Adrenal gland (tissue), 5 donors: ENCODE measurements around the gene GDPD1.

Experiments used
- POLR2A ChIP-seq, 2 donors: fragments of 450-650 bp; IDR thresholded peaks; one replicate each; pipeline ENCODE4 v1.6.1; 2017; ENCODE audit warnings: antibody characterized with exemption in 2 of 2, mild to moderate bottlenecking in 2 of 2, moderate library complexity in 1 of 2
- TF ChIP-seq, protein P1 (sequence below), 6 experiments: fragments of 450-650 bp in 4 of 6; fragments of 200-600 bp in 2 of 6; sonication (generic) in 1 of 6; IDR thresholded peaks; 1 replicate in 5 of 6; 2 replicates in 1 of 6; pipeline versions ENCODE4 v1.5.1 to v1.8.0; 2016 to 2021; ENCODE audit warnings: antibody characterized with exemption in 6 of 6, mild to moderate bottlenecking in 2 of 6, moderate library complexity in 1 of 6
- donor health status: DM: no; HTN: no; CAD: no.

DNA sequence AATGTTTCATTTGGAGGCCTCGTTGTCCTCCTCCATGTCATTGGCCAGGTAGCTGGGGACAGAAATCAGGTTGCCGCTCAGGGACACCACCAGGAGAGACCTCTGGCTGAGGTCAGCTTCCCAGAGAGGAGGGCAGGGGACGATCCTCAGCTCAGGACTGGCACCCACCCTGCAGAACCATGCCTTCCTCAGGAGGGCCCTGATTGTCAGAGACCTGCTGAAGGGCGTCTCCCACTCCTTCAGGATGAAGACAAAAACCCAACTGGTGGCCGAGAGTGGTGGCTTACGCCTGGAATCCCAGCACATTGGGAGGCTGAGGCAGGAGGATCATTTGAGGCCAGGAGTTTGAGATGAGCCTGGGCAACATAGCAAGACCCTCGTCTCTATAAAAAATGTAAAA is 45.2 kb upstream of the GDPD1 start:
- TF ChIP-seq, protein P1, sequence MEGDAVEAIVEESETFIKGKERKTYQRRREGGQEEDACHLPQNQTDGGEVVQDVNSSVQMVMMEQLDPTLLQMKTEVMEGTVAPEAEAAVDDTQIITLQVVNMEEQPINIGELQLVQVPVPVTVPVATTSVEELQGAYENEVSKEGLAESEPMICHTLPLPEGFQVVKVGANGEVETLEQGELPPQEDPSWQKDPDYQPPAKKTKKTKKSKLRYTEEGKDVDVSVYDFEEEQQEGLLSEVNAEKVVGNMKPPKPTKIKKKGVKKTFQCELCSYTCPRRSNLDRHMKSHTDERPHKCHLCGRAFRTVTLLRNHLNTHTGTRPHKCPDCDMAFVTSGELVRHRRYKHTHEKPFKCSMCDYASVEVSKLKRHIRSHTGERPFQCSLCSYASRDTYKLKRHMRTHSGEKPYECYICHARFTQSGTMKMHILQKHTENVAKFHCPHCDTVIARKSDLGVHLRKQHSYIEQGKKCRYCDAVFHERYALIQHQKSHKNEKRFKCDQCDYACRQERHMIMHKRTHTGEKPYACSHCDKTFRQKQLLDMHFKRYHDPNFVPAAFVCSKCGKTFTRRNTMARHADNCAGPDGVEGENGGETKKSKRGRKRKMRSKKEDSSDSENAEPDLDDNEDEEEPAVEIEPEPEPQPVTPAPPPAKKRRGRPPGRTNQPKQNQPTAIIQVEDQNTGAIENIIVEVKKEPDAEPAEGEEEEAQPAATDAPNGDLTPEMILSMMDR (IDR thresholded peaks at IDR 0.05): no peak
- TF ChIP-seq POLR2A (IDR thresholded peaks at IDR 0.05): no peak
